ENCODE measurements around the gene LIPC.

Gene LIPC

GRCh38 chr15:58404020-58404419 is 27.8 kb upstream of the LIPC start:
- no peak for DNase-seq (ENCODE audit: low read depth)
- no peak overlapping the region for H3K4me3 ChIP-seq (ENCODE audit: low read depth, low read length)

- DNase-seq (ENCODE audit: low read depth) = no peak
- H3K4me3 ChIP-seq (ENCODE audit: low read depth, low read length) = no peak overlapping the region
Observed at GRCh38 chr15:58404722-58405121, 27.1 kb upstream of the LIPC start.

GRCh38 chr15:58405865-58406264 is 25.9 kb upstream of the LIPC start:
- DNase-seq (ENCODE audit: low read depth) = no peak
- H3K4me3 ChIP-seq (ENCODE audit: low read depth, low read length) = no peak overlapping the region

- no peak overlapping the region for H3K4me3 ChIP-seq (ENCODE audit: low read depth, low read length)
- no peak for DNase-seq (ENCODE audit: low read depth)
Observed at GRCh38 chr15:58406811-58407210, 25.0 kb upstream of the LIPC start.

- no peak for DNase-seq (ENCODE audit: low read depth)
- no peak overlapping the region for H3K4me3 ChIP-seq (ENCODE audit: low read depth, low read length)
Observed at GRCh38 chr15:58407236-58407775, 24.5 kb upstream of the LIPC start.

GRCh38 chr15:58407778-58408177 is 24.0 kb upstream of the LIPC start:
- no peak for DNase-seq (ENCODE audit: low read depth)
- no peak overlapping the region for H3K4me3 ChIP-seq (ENCODE audit: low read depth, low read length)

- DNase-seq (ENCODE audit: low read depth) = no peak
- no peak overlapping the region for H3K4me3 ChIP-seq (ENCODE audit: low read depth, low read length)
Observed at GRCh38 chr15:58409861-58410260, 21.9 kb upstream of the LIPC start.

- H3K4me3 ChIP-seq (ENCODE audit: low read depth, low read length) = peak overlapping the region; percentile 2
- DNase-seq (ENCODE audit: low read depth) = no peak
Observed at GRCh38 chr15:58410353-58410752, 21.4 kb upstream of the LIPC start.

GRCh38 chr15:58413253-58413652 is 18.5 kb upstream of the LIPC start:
- DNase-seq (ENCODE audit: low read depth) = no peak
- H3K4me3 ChIP-seq (ENCODE audit: low read depth, low read length) = no peak overlapping the region

- no peak overlapping the region for H3K4me3 ChIP-seq (ENCODE audit: low read depth, low read length)
- DNase-seq (ENCODE audit: low read depth) = no peak
Observed at GRCh38 chr15:58415636-58416035, 16.2 kb upstream of the LIPC start.

- no peak for DNase-seq (ENCODE audit: low read depth)
- no peak overlapping the region for H3K4me3 ChIP-seq (ENCODE audit: low read depth, low read length)
Observed at GRCh38 chr15:58416963-58417362, 14.8 kb upstream of the LIPC start.

GRCh38 chr15:58418135-58418534 is 13.7 kb upstream of the LIPC start:
- DNase-seq (ENCODE audit: low read depth) = no peak
- H3K4me3 ChIP-seq (ENCODE audit: low read depth, low read length) = no peak overlapping the region

GRCh38 chr15:58419803-58420524 is 11.8 kb upstream of the LIPC start:
- DNase-seq (ENCODE audit: low read depth) = no peak
- H3K4me3 ChIP-seq (ENCODE audit: low read depth, low read length) = no peak overlapping the region

- DNase-seq (ENCODE audit: low read depth) = no peak
- no peak overlapping the region for H3K4me3 ChIP-seq (ENCODE audit: low read depth, low read length)
Observed at GRCh38 chr15:58420579-58421043, 11.2 kb upstream of the LIPC start.

- no peak for DNase-seq (ENCODE audit: low read depth)
- no peak overlapping the region for H3K4me3 ChIP-seq (ENCODE audit: low read depth, low read length)
Observed at GRCh38 chr15:58423205-58423604, 8.6 kb upstream of the LIPC start.

GRCh38 chr15:58423831-58424608 is 7.8 kb upstream of the LIPC start:
- no peak for DNase-seq (ENCODE audit: low read depth)
- H3K4me3 ChIP-seq (ENCODE audit: low read depth, low read length) = no peak overlapping the region

- no peak overlapping the region for H3K4me3 ChIP-seq (ENCODE audit: low read depth, low read length)
- DNase-seq (ENCODE audit: low read depth) = no peak
Observed at GRCh38 chr15:58424722-58425121, 7.1 kb upstream of the LIPC start.

- H3K4me3 ChIP-seq (ENCODE audit: low read depth, low read length) = no peak overlapping the region
- DNase-seq (ENCODE audit: low read depth) = no peak
Observed at GRCh38 chr15:58425185-58425584, 6.6 kb upstream of the LIPC start.

- no peak for DNase-seq (ENCODE audit: low read depth)
Observed at GRCh38 chr15:58425834-58426233, 6.0 kb upstream of the LIPC start.

GRCh38 chr15:58426501-58426900 is 5.3 kb upstream of the LIPC start:
- DNase-seq (ENCODE audit: low read depth) = no peak
- no peak overlapping the region for H3K4me3 ChIP-seq (ENCODE audit: low read depth, low read length)

More at GRCh38 chr15:58425834-58426233, 6.0 kb upstream of the LIPC start:
- H3K4me3 ChIP-seq (ENCODE audit: low read depth, low read length) = no peak overlapping the region

GRCh38 chr15:58427987-58428386 is 3.8 kb upstream of the LIPC start:
- DNase-seq (ENCODE audit: low read depth) = no peak
- no peak overlapping the region for H3K4me3 ChIP-seq (ENCODE audit: low read depth, low read length)

Data from skeletal muscle cell (primary cell).